ENCODE results near the gene DBN1. TPM values are rescaled to one million over a fixed set of nuclear protein-coding genes. Genes with fewer than 3 reads are reported as not detected.

Gene DBN1
- total RNA-seq, 6 donors from 2014 or later: 17.0 to 55.6 (median 30.1) TPM

DNA sequence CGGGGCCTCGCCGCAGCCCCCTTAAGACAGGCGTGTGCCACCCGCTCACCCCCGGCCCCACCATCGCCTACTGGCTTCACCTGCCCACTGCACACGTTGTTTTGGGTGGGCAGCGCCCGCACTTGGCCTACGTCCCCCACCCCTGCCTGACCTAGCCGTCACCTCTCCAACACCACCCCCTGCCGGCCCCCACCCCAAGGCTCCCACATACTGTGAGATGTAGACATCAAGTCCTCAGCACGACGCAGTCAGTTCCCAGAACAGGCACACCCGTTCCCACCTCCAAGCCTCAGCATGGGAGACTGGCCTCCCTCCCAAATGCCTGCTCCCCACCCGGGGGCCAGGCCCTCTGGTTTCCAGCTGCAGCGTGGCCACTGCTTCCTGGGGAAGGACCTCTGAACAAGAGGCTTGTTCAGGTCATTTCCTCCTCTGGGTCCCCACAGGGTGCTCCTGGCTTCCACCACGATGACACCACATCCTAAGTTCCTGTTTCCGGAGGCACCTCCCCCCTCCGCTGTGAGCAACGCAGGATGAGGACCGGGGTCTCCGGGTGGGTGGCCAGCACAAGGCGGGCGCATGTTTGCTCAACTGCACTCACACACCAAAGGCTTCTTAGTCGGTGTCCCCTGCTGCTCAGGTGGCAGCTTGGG, 11.3 kb downstream of the DBN1 start:
- peak; percentile 68 to 74 for DNase-seq
- peak; percentile 15 to 72 for TF ChIP-seq POLR2AphosphoS5 (IDR thresholded peaks at IDR 0.05)
- no peak for TF ChIP-seq EP300 (IDR thresholded peaks at IDR 0.05)
- TF ChIP-seq, protein P1, sequence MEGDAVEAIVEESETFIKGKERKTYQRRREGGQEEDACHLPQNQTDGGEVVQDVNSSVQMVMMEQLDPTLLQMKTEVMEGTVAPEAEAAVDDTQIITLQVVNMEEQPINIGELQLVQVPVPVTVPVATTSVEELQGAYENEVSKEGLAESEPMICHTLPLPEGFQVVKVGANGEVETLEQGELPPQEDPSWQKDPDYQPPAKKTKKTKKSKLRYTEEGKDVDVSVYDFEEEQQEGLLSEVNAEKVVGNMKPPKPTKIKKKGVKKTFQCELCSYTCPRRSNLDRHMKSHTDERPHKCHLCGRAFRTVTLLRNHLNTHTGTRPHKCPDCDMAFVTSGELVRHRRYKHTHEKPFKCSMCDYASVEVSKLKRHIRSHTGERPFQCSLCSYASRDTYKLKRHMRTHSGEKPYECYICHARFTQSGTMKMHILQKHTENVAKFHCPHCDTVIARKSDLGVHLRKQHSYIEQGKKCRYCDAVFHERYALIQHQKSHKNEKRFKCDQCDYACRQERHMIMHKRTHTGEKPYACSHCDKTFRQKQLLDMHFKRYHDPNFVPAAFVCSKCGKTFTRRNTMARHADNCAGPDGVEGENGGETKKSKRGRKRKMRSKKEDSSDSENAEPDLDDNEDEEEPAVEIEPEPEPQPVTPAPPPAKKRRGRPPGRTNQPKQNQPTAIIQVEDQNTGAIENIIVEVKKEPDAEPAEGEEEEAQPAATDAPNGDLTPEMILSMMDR (IDR thresholded peaks at IDR 0.05): no peak
- Histone ChIP-seq H3K4me3 (no peak overlapping the region), H3K4me1 (peaks cover 6 to 23% (median 9%) of the 10 kb centered on the region in 4 donors), H3K36me3 (peaks cover 0 to 44% (median 20%) of the 10 kb centered on the region in 4 donors), H3K27me3 (no peaks in the 10 kb centered on the region), H3K27ac (peak overlapping the region; percentile 35 to 76 (median 62)), H3K9me3 (no peaks in the 10 kb centered on the region)
- 40 to 51% methylated on average over 7 to 24 of the region's 27 CpGs for WGBS, 2 donors
- ATAC-seq (ENCODE audit: low FRiP score in 2 of 2): peak in 1 of 2 donors; percentile 28

DNA sequence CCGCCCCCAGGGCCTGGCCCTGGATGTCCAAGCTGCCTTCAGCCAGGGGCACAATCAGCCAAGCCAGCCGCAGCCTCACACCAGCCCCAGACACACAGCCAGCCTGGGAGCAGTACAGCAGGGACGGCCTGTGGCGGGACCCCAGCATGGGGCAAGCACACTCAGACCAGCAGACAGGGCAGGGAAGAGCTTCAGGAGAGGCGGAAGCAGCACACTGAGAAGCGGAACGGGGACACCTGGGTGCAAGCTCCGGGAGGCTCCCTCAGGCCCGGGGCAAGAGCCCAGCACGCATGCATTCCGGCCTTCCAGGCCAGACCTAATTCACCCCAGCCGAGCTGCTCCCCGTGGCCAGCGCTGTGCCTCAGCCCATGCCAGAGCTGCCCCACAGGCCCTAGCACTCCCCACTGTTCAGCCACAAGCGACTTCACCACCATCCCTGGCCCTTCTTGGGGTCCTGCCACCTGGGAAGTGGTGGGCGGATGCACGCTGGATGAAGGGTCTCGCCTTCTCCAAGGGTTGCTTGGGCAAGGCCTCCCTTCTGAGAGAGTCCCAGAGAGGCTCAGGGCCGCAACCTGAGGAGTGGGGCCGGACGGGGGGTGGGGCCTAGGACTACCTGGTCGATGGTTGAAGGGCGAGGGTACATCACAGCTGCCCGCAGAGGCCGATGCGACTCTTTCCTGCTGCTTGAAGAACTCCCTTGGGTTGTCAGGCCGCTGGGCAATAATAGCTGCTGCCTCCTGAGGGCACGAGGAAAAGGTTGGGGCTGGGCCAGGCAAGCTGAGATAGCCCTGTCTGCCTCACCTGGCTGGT, 13.4 kb downstream of the DBN1 start:
- ATAC-seq (ENCODE audit: low FRiP score in 2 of 2) (no peak), DNase-seq (peak in 1 of 2 donors; percentile 74)
- WGBS, 2 donors: 89 to 91% methylated on average over 4 to 28 of the region's 28 CpGs
- Histone ChIP-seq H3K9me3 (no peaks in the 10 kb centered on the region), H3K27me3 (no peaks in the 10 kb centered on the region), H3K4me3 (no peak overlapping the region), H3K4me1 (peaks cover 18 to 43% (median 25%) of the 10 kb centered on the region in 4 donors), H3K36me3 (peaks cover 0 to 27% (median 12%) of the 10 kb centered on the region in 4 donors), H3K27ac (no peak overlapping the region)
- TF ChIP-seq POLR2A (IDR thresholded peaks at IDR 0.05) (no peak), EP300 (IDR thresholded peaks at IDR 0.05) (no peak), POLR2AphosphoS5 (IDR thresholded peaks at IDR 0.05) (no peak)
- TF ChIP-seq, protein P1 (IDR thresholded peaks at IDR 0.05): no peak

DNA sequence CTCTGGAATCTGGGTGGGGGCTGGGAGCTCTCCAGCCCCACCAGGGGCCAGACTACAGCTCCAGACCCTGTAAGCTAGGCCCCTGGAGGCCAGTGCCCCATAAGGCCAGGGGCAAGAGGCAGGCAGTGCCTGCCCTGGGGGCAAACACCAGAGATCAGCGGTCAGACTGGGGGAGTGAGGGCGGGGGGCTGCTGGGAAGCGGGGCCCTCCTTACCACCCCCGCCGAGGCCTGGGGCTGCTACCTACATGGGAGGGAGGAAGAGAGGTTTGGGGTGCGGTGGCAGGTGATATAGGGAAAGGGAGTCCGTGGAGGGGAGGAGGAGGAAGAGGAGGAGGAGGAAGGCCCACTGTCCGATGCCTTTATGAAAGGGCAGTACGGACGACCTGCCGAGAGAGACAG, 14.1 kb downstream of the DBN1 start:
- TF ChIP-seq POLR2A (IDR thresholded peaks at IDR 0.05) (no peak), EP300 (IDR thresholded peaks at IDR 0.05) (no peak), POLR2AphosphoS5 (IDR thresholded peaks at IDR 0.05) (no peak)
- TF ChIP-seq, protein P1 (IDR thresholded peaks at IDR 0.05): no peak

DNA sequence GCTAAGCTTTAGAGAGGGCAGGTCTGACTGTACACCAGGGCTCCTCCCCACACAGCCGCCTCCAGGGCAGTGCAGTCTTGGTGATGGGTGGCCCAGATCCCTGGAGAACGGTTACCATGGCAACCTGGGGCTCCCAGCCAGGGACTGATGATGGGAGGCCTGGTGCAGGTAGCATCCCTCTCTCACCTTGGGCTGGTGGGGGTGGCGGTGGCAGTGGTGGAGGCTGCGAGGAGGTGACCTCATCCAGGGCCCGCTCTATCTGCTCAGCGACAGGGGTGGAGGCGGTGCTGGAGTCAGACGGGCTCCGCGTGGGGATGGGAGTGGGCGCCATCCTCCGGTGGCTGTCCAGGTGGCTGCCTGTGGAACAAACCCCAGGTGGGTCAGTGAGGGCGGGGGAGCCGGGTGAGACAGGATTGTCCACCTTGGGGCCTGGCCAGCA, 14.5 kb downstream of the DBN1 start:
- Histone ChIP-seq H3K27me3 (no peaks in the 10 kb centered on the region), H3K4me1 (peaks cover 25 to 53% (median 33%) of the 10 kb centered on the region in 4 donors), H3K9me3 (no peaks in the 10 kb centered on the region), H3K4me3 (no peak overlapping the region), H3K36me3 (peaks cover 0 to 26% (median 12%) of the 10 kb centered on the region in 4 donors), H3K27ac (no peak overlapping the region)
- TF ChIP-seq EP300 (IDR thresholded peaks at IDR 0.05): no peak
- no peak for TF ChIP-seq POLR2AphosphoS5 (IDR thresholded peaks at IDR 0.05)
- TF ChIP-seq, protein P1 (IDR thresholded peaks at IDR 0.05): no peak
- WGBS, 2 donors: 89 to 96% methylated on average over 10 to 13 of the region's 14 CpGs
- ATAC-seq (ENCODE audit: low FRiP score in 2 of 2) (no peak), DNase-seq (no peak)

More for the DNA sequence above, 14.1 kb downstream of the DBN1 start:
- no peak overlapping the region for H3K4me3 ChIP-seq
- ATAC-seq (ENCODE audit: low FRiP score in 2 of 2) (no peak), DNase-seq (no peak)
- no peak overlapping the region for H3K27ac ChIP-seq
- no peaks in the 10 kb centered on the region for H3K27me3 ChIP-seq
- peaks cover 21 to 49% (median 28%) of the 10 kb centered on the region in 4 donors for H3K4me1 ChIP-seq
- peaks cover 0 to 26% (median 12%) of the 10 kb centered on the region in 4 donors for H3K36me3 ChIP-seq
- no peaks in the 10 kb centered on the region for H3K9me3 ChIP-seq
- 81 to 83% methylated on average over 11 of the region's 11 CpGs for WGBS, 2 donors
